HG02885 (cell line): ENCODE data around the gene ZNRD2.
"Not testable (repeated sequence)": the region's sequence is repeated elsewhere in the genome, so short reads cannot be mapped to it uniquely, and the experiment has no call there.

Source experiments
- ATAC-seq: cut with Tn5 transposase; IDR thresholded peaks from one replicate; pipeline ENCODE4 v1.9.1; 2021; ENCODE audit warnings: mild to moderate bottlenecking; ENCODE audit not compliant: unreplicated experiment, poor library complexity

Gene ZNRD2, protein sequence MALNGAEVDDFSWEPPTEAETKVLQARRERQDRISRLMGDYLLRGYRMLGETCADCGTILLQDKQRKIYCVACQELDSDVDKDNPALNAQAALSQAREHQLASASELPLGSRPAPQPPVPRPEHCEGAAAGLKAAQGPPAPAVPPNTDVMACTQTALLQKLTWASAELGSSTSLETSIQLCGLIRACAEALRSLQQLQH

DNA sequence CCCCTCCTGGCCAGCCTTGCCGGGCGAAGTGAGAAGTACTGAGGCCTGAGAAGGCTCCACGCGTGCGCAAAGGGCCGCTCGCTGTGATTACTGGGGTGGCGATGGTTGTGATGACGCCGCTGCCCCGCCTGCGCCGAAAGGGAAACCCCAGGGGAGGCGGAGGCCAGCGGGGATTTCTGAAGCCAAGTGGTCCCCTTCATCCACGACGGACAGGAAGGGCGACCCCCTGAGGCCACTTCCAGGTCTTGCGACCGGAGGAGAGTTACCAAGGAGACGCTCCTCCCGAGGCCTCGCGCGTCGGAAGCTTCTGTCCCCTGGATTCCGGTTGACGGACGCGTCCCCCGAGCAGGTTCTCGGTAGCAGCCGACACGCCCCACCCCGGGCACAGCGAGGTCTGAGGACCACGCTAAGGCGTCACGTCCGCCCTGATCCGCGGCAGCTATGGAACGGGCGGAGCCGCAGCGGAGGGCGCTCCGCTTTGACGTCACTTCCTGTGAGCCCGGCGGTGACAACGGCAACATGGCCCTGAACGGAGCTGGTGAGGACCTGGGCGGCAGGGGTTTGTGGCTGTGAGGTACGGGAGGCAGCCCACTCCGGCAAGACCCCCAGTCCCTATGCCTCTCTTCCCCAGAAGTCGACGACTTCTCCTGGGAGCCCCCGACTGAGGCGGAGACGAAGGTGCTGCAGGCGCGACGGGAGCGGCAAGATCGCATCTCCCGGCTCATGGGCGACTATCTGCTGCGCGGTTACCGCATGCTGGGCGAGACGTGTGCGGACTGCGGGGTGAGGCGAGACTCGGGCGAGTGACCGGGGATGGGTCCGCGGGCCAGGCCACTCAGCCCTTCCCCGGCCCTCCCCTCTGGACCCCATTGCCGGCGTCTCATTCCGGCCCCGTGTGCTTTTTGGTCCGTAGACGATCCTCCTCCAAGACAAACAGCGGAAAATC, at the start of gene ZNRD2:
TSS of gene ZNRD2 (plus strand) at position 505 of the 946 bp plus-strand sequence. CDS start at position 520, 15 bp downstream.
- peak; percentile 72 for ATAC-seq

DNA sequence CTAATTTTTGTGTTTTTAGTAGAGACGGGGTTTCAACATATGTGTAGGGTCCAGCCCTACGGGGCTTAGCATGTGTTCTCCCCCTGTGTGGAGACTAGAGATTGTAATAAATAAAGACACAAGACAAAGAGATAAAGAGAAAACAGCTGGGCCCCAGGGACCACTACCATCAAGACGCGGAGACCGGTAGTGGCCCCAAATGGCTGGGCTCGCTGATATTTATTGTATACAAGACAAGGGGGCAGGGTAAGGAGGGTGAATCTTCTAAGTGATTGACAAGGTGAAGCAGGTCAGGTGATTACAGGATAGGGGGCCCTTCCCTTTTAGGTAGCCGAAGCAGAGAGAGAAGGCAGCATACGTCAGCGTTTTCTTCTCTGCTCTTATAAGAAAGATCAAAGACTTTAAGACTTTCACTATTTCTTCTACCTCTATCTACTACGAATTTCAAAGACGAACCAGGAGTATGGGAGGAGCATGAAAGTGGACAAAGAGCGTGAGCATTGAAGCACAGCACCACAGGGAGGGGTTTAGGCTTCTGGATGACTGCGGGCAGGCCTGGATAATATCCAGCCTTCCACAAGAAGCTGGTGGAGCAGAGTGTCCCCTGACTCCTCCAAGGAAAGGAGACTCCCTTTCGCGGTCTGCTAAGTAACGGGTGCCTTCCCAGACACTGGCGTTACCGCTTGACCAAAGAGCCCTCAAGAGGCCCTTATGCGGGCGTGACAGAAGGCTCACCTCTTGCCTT, 48.3 kb upstream of the ZNRD2 start:
- not testable (repeated sequence) for ATAC-seq

DNA sequence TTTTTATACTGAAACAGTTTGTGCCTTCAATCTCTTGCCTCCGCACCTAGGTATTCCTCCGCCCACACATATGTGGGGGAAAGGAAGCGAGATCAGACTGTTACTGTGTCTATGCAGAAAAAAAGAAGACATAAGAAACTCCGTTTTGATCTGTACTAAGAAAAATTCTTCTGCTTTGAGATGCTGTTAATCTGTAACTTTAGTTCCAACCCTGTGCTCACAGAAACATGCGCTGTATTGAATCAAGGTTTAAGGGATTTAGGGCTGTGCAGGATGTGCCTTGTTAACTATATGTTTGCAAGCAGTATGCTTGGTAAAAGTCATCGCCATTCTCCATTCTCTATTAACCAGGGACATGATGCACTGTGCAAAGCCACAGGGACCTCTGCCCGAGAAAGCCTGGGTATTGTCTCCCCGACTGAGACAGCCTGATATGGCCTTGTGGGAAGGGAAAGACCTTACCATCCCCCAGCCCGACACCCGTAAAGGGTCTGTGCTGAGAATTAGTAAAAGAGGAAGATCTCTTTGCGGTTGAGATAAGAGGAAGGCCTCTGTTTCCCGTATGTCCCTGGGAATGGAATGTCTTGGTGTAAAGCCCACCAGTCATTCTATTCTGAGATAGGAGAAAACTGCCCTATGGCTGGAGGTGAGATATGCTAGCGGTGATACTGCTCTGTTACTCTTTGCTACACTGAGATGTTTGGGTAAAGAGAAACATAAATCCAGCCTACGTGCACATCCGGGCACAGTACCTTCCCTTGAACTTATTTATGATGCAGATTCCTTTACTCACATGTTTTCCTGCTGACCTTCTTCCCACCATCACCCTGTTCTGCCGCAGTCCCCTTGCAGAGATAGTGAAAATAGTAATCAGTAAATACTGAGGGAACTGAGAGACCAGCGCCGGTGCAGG, 47.3 kb upstream of the ZNRD2 start:
- ATAC-seq = not testable (repeated sequence)

DNA sequence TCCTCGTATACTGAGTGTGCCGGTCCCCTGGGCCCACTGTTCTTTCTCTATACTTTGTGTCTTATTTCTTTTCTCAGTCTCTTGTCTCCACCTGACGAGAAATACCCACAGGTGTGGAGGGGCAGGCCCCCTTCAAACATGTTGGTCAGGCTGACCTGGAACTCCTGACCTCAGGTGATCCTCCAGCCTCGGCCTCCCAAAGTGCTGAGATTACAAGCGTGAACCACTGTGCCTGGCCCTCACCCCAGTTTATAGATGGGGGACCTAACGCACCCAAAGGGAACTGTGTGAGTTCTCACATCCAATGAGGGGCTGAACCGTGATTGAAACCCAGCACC, 46.7 kb upstream of the ZNRD2 start:
- ATAC-seq = not testable (repeated sequence)

DNA sequence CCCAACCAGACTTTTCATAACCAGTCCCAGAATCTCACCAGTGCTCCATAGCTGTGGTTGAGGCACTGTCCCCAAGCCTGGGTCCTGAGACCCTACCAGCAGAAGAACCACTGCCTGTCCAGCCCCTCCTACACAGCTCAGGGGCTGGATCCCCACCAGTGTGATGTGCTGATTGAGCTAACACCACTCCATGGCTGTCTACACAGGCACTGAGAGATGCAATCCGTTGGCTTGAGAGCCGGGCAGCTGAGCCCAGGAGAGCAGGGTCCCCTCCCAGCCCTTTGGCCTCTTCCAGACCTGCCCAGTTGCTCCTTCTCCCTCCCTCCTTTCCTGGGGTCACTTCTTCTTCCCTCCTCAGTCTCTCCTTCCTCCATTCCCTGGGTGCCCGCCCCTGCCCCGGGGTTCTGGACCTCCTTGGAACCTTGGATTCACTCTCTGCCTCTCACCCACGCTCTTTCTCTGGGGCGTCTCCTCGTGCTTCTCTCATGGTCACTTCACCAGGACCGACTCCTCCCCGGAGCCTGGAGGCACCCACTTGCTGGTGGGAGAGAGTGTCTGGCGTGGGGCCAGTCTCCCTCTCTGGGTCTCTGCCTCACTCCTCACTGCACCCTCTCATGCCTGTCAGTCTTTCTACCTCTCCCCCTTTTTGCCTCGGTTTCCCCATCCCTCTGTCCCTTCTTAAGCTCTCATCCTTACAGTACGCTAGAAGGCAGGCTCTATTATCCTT, 46.1 kb upstream of the ZNRD2 start:
- no peak for ATAC-seq

DNA sequence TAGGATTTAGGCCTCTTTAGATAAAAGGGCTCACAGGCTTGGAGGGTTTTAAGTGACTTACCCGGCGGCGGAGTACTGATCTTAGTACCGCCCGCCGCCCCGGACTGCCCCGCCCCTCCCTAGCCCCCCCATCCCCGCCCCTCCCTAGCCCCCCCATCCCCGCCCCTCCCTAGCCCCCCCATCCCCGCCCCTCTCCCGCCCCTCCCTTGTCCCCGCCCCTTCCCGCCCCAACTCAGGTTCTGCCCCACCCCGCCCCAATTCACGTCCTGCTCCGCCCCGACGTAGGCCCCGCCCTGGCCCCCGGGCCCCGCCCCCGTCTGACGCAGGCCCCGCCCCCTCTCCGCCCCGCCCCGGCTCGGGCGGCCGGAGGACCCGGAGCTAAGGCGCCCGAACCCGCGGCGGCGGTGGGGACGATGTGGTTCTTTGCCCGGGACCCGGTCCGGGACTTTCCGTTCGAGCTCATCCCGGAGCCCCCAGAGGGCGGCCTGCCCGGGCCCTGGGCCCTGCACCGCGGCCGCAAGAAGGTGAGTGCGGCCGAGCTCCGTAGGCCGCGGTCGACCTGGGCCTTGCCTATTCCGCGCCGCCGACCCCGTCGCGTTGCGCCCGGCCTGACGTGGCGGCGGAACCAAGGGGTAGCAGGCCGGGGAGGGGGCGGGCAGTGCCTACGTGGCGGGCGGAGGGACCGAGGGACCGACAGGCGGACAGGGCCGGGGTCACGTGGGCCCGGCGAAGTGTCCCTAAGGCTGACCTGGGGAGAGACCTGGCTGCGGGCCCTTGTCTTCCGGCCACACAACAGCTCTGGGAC, 45.3 kb upstream of the ZNRD2 start, which contains the start of gene SCYL1:
TSS of gene SCYL1 (plus strand) at position 343 of the 805 bp plus-strand sequence. CDS start at position 414, 71 bp downstream.
- ATAC-seq = peak; percentile 74

DNA sequence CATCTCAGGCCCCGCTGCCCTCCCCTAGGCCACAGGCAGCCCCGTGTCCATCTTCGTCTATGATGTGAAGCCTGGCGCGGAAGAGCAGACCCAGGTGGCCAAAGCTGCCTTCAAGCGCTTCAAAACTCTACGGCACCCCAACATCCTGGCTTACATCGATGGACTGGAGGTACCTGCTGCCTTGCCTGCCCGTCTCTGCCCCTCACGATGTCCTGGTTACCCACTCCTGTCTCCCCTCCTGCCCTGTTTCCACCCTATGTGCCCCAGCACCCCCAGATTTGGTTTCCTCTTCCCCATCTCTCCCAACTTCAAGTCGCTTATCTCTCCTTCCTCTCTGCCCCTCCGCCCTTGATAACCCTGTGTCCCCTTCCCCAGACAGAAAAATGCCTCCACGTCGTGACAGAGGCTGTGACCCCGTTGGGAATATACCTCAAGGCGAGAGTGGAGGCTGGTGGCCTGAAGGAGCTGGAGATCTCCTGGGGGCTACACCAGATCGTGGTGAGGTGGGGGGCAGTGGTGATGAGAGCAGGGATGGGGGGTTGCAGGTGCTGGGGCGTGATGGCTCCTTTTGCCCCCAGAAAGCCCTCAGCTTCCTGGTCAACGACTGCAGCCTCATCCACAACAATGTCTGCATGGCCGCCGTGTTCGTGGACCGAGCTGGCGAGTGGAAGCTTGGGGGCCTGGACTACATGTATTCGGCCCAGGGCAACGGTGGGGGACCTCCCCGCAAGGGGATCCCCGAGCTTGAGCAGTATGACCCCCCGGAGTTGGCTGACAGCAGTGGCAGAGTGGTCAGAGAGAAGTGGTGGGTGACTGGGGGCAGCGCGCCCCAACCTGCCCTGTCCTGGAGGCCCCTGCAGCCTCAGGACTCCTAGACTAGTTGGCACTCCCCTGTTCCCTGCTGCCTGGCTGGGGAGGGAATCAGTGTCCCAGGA, 44.5 kb upstream of the ZNRD2 start:
- ATAC-seq = no peak

DNA sequence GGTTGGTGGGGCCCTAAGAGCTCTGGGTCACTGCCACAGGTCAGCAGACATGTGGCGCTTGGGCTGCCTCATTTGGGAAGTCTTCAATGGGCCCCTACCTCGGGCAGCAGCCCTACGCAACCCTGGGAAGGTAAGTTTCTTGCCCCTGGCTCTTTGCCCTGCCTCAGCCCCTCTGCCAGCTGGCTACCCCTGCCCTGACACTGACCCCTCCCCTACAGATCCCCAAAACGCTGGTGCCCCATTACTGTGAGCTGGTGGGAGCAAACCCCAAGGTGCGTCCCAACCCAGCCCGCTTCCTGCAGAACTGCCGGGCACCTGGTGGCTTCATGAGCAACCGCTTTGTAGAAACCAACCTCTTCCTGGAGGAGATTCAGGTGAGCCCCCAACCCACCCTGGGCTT, 43.5 kb upstream of the ZNRD2 start:
- no peak for ATAC-seq

DNA sequence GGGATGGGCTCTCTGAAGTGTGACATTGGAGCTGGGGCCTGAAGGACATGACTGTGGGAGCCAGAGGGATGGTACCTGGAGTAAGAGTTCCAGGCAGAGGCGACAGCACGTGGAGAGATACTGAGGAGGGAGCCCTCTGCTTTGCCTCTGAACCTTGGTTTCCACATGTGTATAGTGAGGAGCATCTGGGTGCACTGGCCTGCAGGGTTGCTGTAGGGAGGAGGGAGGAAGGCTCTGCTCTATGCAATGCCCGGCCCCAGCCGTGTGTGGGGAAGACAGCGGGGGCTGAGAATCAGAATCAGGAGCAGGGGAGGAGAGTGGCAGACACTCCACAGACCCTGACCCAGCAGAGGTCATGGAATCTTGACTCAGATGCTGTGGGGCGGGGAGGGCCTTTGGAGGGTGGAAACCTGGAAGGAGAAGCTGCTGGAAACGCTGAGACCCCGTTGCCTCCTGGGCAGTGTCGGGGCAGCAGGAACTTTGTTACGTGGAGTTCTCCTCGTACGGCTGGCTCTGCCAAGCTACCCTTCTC, 41.4 kb upstream of the ZNRD2 start:
- no peak for ATAC-seq

DNA sequence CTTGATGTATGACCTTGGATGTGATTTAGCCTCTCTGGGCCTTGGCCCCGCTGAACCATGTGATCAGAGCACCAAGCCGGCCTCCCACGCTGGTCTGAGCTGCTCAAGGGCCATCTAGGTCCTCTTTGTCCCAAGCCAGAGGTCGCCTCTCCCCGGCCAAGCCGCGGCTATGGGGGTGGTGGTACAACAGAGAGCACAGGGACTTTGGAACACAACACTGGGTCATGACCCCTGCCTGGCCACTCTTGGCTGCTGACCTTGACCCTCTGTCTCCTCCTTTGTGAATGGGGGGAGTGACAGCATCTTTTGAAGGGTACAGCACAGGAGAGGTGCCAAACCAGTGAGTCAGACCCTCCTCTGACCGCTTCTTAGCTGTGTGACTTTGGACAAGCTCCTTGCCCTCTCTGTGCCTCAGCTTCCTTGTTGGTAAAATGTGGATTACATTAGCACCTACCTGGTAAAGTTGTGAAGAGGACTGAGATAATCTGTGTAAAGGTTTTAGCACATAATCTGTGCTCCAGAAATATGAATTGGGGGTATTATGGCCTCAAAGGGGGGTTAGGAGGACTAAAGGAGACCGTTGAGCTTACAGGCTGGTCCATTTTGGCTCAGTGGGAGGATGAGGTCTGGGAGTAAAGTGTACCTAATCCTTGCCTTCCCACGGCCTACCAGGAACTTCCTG, 40.7 kb upstream of the ZNRD2 start:
- ATAC-seq = no peak

DNA sequence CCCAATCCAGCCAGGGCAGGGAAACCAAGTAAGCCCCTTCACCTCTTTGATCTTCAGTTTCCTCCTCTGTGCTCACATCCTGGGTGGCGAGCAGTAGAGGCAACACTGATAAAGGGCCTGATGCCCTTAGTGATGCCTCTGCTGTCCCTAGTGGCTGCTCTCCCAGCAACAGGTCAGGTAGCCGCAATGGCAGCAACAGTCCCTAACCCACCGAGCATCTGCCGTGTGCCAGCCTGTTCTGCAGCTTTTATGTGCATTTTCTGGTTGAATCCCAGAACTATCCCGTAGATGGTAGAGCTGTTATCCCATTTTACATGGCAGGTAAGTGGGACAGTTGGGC, 40.1 kb upstream of the ZNRD2 start:
- ATAC-seq = no peak

DNA sequence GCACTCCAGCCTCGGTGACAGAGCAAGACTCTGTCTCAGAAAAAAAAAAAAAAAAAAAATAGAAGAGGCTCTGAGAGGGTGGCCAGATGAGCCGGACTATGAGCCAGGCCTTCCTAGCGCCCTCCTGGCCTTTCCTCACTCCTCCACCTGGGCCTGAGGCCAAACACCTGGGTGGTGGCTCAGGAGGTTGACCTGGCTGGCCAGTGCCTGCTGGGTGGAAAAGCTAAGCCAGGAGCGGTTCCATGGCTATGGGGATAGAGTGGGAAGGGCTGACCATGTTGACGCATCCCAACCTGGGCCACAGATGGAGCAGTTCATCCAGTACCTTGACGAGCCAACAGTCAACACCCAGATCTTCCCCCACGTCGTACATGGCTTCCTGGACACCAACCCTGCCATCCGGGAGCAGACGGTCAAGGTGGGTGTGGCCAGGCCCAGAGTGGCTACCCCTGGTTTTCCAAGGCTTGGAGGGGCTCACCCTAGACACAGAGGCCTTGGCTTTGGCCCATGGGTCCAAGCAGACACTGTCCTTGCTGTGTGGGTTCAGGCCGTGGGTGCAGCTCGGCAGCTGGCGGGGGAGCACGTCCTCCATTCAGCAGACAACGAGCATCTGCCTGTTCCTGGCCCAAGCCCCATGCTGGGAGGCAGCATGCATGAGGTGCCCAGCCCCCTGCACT, 37.8 kb upstream of the ZNRD2 start:
- no peak for ATAC-seq

DNA sequence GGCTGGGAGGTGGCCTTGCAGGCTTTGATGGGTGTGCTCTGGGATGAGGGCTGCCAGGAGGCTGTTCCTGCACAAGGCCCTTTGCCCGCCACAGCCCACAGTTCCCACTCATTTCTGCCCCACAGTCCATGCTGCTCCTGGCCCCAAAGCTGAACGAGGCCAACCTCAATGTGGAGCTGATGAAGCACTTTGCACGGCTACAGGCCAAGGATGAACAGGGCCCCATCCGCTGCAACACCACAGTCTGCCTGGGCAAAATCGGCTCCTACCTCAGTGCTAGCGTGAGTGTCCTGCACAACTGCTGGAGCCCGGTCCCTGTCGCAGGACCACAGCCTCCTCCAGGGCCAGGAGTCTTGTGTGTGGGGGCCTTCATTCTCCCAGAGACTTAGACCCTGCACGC, 35.2 kb upstream of the ZNRD2 start:
- ATAC-seq = no peak

DNA sequence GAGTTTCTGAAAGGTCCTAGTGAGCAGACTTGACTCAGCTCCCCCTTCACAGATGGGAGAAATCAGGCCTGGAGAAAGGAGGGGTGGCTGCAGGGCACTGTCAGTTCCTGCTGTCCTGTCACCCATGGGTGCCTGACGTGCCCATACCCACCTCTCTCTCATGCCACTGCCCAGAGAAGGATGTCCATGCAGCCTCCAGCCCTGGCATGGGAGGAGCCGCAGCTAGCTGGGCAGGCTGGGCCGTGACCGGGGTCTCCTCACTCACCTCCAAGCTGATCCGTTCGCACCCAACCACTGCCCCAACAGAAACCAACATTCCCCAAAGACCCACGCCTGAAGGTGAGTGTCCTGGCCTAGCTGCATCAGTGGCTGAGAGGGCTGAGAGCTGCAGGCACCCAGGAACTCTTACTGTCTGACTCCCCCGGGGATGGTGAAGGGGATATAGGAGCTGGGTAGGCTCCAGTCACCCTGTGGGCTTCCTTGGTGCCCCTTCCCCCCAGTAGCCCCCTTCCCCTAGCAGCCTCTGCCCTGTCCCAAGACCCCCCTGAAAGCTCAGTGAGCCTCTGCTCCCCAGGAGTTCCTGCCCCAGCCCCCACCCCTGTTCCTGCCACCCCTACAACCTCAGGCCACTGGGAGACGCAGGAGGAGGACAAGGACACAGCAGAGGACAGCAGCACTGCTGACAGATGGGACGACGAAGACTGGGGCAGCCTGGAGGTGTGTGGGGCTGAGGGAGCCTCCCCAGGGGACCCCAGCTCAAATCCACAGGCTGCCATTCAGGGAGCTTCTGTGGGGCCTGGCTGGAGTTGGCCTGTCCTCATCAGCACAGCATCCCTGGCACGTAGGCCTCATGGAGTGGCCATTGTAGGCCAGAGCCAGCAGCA, 33.6 kb upstream of the ZNRD2 start:
- ATAC-seq = no peak

DNA sequence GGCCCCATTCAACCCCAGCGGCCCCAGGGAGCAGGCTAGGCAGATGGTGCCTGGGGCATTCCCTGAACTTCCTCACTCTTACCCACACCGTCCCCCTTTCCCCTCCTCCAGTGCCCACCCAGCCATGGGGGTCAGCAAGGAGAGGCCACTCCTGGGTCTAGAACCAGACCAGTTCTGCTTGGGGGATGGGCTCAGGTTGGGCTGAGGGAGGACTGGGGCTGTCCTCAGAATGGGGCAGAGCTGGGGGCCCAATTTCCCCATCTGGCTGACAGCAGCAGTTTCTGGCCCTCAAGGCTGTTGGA, 33.0 kb upstream of the ZNRD2 start:
- no peak for ATAC-seq
